ENCODE data around the gene DTNA.
"Not testable (repeated sequence)": the region's sequence is repeated elsewhere in the genome, so short reads cannot be mapped to it uniquely, and the experiment has no call there.

- TF ChIP-seq, protein P1, sequence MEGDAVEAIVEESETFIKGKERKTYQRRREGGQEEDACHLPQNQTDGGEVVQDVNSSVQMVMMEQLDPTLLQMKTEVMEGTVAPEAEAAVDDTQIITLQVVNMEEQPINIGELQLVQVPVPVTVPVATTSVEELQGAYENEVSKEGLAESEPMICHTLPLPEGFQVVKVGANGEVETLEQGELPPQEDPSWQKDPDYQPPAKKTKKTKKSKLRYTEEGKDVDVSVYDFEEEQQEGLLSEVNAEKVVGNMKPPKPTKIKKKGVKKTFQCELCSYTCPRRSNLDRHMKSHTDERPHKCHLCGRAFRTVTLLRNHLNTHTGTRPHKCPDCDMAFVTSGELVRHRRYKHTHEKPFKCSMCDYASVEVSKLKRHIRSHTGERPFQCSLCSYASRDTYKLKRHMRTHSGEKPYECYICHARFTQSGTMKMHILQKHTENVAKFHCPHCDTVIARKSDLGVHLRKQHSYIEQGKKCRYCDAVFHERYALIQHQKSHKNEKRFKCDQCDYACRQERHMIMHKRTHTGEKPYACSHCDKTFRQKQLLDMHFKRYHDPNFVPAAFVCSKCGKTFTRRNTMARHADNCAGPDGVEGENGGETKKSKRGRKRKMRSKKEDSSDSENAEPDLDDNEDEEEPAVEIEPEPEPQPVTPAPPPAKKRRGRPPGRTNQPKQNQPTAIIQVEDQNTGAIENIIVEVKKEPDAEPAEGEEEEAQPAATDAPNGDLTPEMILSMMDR (conservative IDR thresholded peaks at IDR 0.05 in 1 of 2, IDR thresholded peaks at IDR 0.05 in 1 of 2; ENCODE audit: low read depth in 1 of 2, low read length in 2 of 2), result not testable (repeated sequence)
- TF ChIP-seq EZH2 (IDR thresholded peaks at IDR 0.05; ENCODE audit: low read length, missing control alignments), result not testable (repeated sequence)
These were observed 206.4 kb downstream of the DTNA start for GRCh38 chr18:34916539-34916938.

Measured in fibroblast of lung (primary cell).